ENCODE results near the gene CAPN5.

CAPN5 gene

DNA sequence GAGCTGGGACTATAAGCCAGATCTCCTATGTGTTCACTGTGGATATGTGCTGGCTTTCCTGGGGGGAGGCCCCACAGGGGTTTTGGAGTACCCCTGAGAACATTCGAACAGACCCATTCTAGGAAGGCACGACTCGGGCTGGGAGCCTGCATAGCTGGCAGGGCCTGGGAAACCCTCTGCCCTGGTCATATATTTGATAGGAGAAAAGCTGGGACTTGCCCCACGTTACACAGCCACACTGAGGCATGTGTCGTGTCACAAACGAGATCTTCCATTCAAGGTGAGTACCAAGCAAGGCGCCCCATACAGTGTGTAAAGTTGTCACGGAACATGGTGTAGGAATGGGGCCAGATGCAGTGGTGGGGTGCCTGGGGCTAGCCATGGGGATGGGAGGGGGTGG lies 72.4 kb downstream of the CAPN5 start:
- no peak for DNase-seq (ENCODE audit: low read depth, low spot score)
- no peak overlapping the region for H3K4me3 ChIP-seq (ENCODE audit: low read length)

GRCh38 chr11:77140231-77140851 lies 73.6 kb downstream of the CAPN5 start:
- H3K4me3 ChIP-seq (ENCODE audit: low read length): no peak overlapping the region
- DNase-seq (ENCODE audit: low read depth, low spot score): no peak

DNA sequence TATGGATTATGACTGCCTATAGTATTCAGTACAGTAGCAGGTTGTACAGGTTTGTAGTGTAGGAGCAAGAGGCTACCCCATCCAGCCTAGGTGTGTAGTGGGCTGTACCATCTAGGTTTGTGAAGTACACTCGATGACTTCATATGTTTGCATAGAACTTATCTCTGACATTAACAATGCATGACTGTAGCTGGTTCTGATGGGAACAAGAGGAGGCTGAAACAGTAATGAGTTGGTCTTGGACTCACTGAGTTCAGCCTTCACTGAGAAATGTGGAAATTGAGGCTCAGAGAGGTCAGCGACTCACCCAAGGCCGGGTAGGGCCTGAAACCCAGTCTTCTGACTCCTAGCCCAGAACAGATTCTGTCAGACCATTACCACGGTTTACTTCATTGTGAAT lies 74.3 kb downstream of the CAPN5 start:
- no peak overlapping the region for H3K4me3 ChIP-seq (ENCODE audit: low read length)
- DNase-seq (ENCODE audit: low read depth, low spot score): no peak

- no peak for DNase-seq (ENCODE audit: low read depth, low spot score)
Measured at GRCh38 chr11:77141475-77141874, 74.7 kb downstream of the CAPN5 start.

GRCh38 chr11:77142091-77142975 lies 75.6 kb downstream of the CAPN5 start:
- no peak overlapping the region for H3K4me3 ChIP-seq (ENCODE audit: low read length)
- peak; percentile 33 for DNase-seq (ENCODE audit: low read depth, low spot score)

More at GRCh38 chr11:77141475-77141874, 74.7 kb downstream of the CAPN5 start:
- no peak overlapping the region for H3K4me3 ChIP-seq (ENCODE audit: low read length)

GRCh38 chr11:77143405-77144020 lies 76.7 kb downstream of the CAPN5 start:
- no peak for DNase-seq (ENCODE audit: low read depth, low spot score)
- H3K4me3 ChIP-seq (ENCODE audit: low read length): no peak overlapping the region

GRCh38 chr11:77144196-77144856 lies 77.6 kb downstream of the CAPN5 start:
- DNase-seq (ENCODE audit: low read depth, low spot score): no peak
- H3K4me3 ChIP-seq (ENCODE audit: low read length): no peak overlapping the region

DNA sequence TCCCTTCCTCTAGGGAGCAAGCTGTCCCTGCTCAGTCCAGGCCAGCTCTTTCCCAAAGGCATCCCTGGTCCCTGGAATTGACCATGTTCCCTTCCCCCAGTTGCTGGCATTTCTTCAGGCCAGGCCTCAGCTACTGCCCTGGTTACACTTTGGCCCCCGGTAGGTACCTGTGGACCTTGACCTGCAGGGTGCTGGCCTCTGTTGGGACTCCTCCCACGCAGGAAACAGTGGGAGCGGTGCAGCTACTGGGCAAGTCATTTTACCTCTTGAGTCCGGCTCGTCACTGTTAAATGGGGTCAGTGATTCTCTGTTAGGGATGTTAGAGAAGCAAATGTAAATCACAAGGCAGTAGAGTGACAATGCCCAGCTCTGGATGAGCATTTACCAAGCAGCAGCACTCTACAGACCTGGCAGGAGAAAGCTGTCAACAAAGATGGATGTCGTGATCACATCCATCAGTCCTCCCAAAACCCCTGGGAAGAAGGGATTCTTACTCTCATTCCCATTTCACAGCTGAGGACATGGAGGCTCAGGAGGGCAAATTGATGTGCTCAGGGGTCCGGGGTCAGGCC lies 78.2 kb downstream of the CAPN5 start:
- DNase-seq (ENCODE audit: low read depth, low spot score): no peak
- no peak overlapping the region for H3K4me3 ChIP-seq (ENCODE audit: low read length)

- H3K4me3 ChIP-seq (ENCODE audit: low read length): no peak overlapping the region
- no peak for DNase-seq (ENCODE audit: low read depth, low spot score)
Measured at GRCh38 chr11:77146261-77147035, 79.7 kb downstream of the CAPN5 start.

DNA sequence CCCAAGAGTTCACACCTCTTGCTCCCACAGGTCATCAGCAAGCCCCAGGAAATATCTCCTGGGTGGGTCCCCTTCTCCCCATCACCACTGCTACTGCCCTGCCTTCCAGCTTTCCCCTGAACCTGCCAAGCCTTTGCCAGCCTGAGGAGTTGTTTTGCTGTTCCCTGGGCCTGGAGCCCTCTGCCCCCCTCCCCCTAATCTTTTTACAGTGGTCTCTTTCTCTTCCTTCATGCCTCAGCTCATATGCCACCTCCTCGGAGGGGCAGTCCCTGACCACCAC lies 80.2 kb downstream of the CAPN5 start:
- no peak for DNase-seq (ENCODE audit: low read depth, low spot score)
- H3K4me3 ChIP-seq (ENCODE audit: low read length): no peak overlapping the region

- peak; percentile 88 for DNase-seq (ENCODE audit: low read depth, low spot score)
- H3K4me3 ChIP-seq (ENCODE audit: low read length): peak overlapping the region; percentile 37
Measured at GRCh38 chr11:77147668-77148321, 81.0 kb downstream of the CAPN5 start.

DNA sequence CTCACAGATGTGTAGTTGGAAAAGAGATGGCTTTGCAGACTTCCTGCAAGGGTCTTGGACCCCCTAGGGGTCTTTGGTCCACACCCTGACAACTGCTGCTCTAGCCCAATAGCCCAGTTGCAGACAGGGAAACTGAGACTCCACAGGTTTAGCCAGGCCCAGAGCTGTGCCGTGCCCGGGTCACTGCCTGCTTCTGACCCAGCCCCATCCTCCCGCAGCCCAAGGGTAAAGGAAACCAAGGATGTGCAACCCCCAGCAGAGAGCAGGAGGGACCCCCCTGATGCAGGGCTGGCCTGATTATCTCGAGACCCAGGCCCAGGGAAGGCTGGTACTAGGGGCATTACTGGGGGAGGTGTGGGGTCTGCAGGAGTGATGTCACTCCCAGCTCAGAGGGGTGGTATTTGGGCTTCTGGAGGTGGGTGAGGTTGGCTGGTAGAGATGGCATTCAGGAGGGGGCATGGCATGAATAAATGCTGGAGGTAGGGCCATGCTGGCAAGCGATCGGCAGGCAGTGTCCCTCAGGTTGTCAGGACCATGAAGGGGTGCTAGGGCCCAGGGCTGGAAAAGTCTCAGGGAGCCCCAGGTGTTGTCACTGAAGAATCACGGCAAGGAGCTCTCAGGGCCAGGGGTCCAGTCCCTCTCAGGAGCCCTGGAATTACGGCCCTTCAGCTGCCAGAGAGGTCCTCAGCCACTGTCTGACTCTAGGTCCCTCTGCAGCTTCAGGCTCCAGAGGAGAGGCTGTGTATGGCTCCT lies 82.4 kb downstream of the CAPN5 start:
- H3K4me3 ChIP-seq (ENCODE audit: low read length): no peak overlapping the region
- DNase-seq (ENCODE audit: low read depth, low spot score): no peak

DNA sequence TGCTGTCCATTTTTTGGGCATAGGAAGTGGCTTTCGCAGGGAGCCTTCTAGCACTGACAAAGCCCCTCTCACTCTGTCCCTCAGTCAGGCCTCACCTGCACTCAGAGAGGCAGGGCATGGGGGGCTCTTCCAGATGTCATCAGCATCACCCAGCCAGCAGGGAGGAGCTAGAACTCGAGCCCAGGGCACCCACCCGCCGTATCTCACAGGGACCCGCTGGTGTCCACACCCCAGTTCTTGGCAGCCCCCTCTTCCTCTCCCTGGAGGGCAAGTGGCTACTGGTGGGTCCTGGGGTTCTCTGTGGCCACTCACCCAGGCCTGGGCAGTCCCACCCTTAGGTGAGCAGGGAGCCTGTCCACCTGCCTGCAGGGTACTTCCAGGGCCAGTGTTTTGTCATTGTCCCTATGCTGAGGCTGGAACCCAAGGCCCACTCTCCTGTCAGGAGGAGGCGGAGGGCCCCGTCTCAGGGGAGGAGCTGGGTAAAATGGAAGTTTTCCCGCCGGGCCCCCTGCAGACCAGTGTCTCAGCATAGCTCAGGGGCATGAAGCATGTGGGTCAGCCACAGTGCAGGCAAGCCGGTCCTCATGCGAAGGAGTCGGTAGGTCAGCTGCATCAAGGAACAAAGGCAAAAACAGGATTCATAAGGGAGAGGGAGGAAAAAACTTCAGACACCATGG lies 83.1 kb downstream of the CAPN5 start:
- no peak overlapping the region for H3K4me3 ChIP-seq (ENCODE audit: low read length)
- DNase-seq (ENCODE audit: low read depth, low spot score): no peak

- H3K4me3 ChIP-seq (ENCODE audit: low read length): no peak overlapping the region
- DNase-seq (ENCODE audit: low read depth, low spot score): no peak
Measured at GRCh38 chr11:77150836-77151235, 84.1 kb downstream of the CAPN5 start.

DNA sequence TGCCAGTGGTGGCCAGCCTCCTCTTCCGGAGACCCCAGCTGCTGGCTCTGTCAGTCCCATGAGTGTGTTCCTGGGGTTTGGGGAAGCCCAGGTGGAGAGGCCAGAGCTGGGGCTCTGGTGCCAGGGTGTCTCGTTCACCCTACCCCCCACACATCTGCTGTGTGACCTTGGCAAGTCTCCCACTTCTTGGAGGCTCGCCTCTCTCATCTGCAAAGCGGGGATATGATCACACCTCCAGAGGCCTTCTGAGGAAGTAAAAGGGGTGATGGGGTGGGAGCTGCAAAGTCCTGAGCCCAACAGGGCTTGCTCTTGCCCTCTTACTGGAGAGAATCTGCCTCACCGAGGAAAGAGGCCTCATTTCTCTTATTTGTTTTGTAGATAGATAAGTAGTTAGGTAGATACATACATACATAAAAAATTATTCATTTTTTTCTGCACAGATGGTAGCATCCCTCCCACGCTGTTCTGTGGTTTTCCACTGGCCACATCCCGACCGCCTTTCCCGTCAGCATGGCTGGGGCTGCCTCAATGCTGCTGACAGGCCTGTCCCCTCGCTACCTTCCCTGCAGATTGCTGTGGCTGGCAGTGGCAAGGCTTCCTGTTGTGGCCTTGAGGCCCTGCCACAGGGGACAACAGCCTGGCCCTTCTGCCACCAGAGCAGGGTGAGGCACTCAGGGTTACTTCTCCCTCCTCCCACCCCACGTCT lies 85.2 kb downstream of the CAPN5 start:
- DNase-seq (ENCODE audit: low read depth, low spot score): peak; percentile 90
- no peak overlapping the region; the same call in 1 of the 2 replicates for H3K4me3 ChIP-seq (ENCODE audit: low read length)

DNA sequence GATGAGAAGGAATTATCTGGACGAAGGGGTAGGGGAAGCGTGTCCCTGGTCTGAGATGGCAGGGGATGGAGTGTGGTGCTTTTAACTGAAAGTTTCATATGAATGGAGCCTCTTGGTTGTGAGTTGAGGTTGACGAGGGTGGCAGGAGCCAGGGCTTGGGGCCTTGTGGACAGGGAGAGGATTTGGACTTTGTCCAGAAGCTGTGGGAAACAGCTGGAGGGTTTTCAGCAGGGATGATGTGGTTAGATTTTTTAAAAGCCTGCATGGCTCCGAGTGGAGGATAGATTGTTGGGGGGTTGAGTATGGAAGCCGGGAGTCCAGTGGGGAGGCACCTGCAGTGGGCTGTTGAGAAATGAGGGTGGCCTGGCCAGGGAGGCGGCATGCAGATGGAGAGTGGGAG lies 86.1 kb downstream of the CAPN5 start:
- H3K4me3 ChIP-seq (ENCODE audit: low read length): no peak overlapping the region
- DNase-seq (ENCODE audit: low read depth, low spot score): no peak

Measured in Jurkat, Clone E6-1 (cell line).